A673 (cell line): ENCODE measurements around the gene PTCH2. TPM values are rescaled to one million over a fixed set of nuclear protein-coding genes. Genes with fewer than 3 reads are reported as not detected.

ENCODE experiments used
- BruUV-seq: library from RNA; stranded (reverse); fragments of 400-500 nt; replicated peaks from 2 replicates; lab custom pipeline; 2021; lab: Mats Ljungman, UMichigan
- CTCF ChIA-PET: fragments of 300-600 bp; sonication (Branson Sonifier 250); formaldehyde crosslinking; loops from one replicate; lab custom pipeline; 2022; ENCODE audit warnings: antibody characterized with exemption; lab: Charles Lee
- POLR2A ChIA-PET: fragments of 300-600 bp; sonication (Branson Sonifier 250); formaldehyde crosslinking; loops from one replicate; lab custom pipeline; 2022; ENCODE audit warnings: antibody characterized with exemption; ENCODE audit not compliant: low non-redundant PET; lab: Charles Lee
- DNase-seq: peaks from one replicate; pipeline ENCODE4 v3.0.0-alpha.2; 2015; ENCODE audit warnings: low spot score
- H3K27ac ChIP-seq: fragments of 200-600 bp; sonication (generic); 2 replicates; pipeline ENCODE4 v1.5.1; 2016; ENCODE audit warnings: mixed run types, low read depth, mild to moderate bottlenecking, mixed read lengths, antibody characterized with exemption, low read length; ENCODE audit not compliant: poor library complexity, severe bottlenecking
- H3K27me3 ChIP-seq: fragments of 200-600 bp; sonication (generic); replicated peaks from 2 replicates; pipeline ENCODE4 v1.6.1; 2017; ENCODE audit warnings: mixed run types, low read depth, mild to moderate bottlenecking, mixed read lengths, antibody characterized with exemption, low read length; ENCODE audit not compliant: insufficient read depth, poor library complexity
- H3K36me3 ChIP-seq: fragments of 200-600 bp; sonication (generic); 2 replicates; pipeline ENCODE4 v1.6.1; 2016; ENCODE audit warnings: mixed run types, mild to moderate bottlenecking, mixed read lengths, antibody characterized with exemption, low read length; ENCODE audit not compliant: insufficient read depth, poor library complexity, severe bottlenecking
- H3K4me1 ChIP-seq: fragments of 200-600 bp; sonication (generic); 2 replicates; pipeline ENCODE4 v1.6.1; 2017; ENCODE audit warnings: mixed run types, mild to moderate bottlenecking, mixed read lengths, antibody characterized with exemption, low read length; ENCODE audit not compliant: insufficient read depth, poor library complexity, severe bottlenecking
- H3K4me3 ChIP-seq: fragments of 200-600 bp; sonication (generic); 2 replicates; pipeline ENCODE4 v1.5.1; 2016; ENCODE audit warnings: low read depth, mixed run types, mild to moderate bottlenecking, mixed read lengths, low read length; ENCODE audit not compliant: poor library complexity, severe bottlenecking
- H3K9me3 ChIP-seq: fragments of 200-600 bp; sonication (generic); 2 replicates; pipeline ENCODE4 v1.6.1; 2016; ENCODE audit warnings: mixed run types, low read depth, mild to moderate bottlenecking, mixed read lengths, antibody characterized with exemption, low read length; ENCODE audit not compliant: poor library complexity, severe bottlenecking
- EZH2 ChIP-seq: fragments of 200-600 bp; sonication (generic); IDR thresholded peaks from 2 replicates; pipeline ENCODE4 v1.6.1; 2017; ENCODE audit warnings: borderline replicate concordance, low read depth, mild to moderate bottlenecking, mixed read lengths, antibody characterized with exemption, low read length; ENCODE audit not compliant: poor library complexity, severe bottlenecking
- intact Hi-C: fragments of 100-400 bp; cut with micrococcal nuclease; formaldehyde crosslinking; loops from one replicate; pipeline ENCODE4 v1.10.0; 2022; ENCODE audit not compliant: unreplicated experiment
- total RNA-seq: library from RNA; stranded (reverse); gene quantifications from 2 replicates; pipeline ENCODE4 v1.2.3, GENCODE V29; 2021
- TF ChIP-seq, protein P1 (sequence below): fragments of 300-800, 200-600 bp; sonication (generic); conservative IDR thresholded peaks from 2 replicates; pipeline ENCODE4 v1.5.1; 2017; ENCODE audit warnings: low read depth, mild to moderate bottlenecking, antibody characterized with exemption, low read length, moderate library complexity, mixed read lengths

The PTCH2 gene
- total RNA-seq, 1 experiment from 2014 or later = 2.3 TPM

DNA sequence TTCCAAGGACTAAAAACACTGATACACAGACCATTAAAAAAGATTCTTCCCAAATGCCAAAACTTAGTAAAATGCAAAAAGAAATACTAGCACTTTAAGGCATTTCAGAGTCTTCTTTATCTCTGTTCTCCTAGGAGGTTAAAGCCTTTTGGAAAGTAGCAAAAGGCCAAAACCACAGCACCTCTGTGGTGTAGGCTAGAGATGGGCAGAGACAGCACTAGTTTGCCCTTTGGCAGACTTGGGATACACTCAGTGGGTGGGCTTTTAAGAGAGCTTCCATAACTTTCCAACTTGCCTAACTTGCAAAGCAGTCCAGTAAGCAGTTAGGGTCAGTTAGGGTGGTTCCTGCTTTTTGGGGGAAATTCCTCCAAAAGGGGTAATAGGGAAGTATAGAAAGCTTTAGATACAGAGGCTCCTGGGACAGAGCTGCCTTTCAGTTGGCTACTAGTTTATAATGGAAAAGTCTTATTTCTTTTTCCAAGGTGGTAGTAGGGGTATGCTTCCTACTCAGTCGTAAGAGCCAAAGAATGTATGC is 17.9 kb upstream of the PTCH2 start:
- TF ChIP-seq EZH2 = no peak
- TF ChIP-seq, protein P1, sequence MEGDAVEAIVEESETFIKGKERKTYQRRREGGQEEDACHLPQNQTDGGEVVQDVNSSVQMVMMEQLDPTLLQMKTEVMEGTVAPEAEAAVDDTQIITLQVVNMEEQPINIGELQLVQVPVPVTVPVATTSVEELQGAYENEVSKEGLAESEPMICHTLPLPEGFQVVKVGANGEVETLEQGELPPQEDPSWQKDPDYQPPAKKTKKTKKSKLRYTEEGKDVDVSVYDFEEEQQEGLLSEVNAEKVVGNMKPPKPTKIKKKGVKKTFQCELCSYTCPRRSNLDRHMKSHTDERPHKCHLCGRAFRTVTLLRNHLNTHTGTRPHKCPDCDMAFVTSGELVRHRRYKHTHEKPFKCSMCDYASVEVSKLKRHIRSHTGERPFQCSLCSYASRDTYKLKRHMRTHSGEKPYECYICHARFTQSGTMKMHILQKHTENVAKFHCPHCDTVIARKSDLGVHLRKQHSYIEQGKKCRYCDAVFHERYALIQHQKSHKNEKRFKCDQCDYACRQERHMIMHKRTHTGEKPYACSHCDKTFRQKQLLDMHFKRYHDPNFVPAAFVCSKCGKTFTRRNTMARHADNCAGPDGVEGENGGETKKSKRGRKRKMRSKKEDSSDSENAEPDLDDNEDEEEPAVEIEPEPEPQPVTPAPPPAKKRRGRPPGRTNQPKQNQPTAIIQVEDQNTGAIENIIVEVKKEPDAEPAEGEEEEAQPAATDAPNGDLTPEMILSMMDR = no peak
- peaks cover 2% of the 10 kb centered on the region for H3K36me3 ChIP-seq
- no TSS peak for BruUV-seq
- intact Hi-C loops = no loop called here
- H3K4me1 ChIP-seq = no peaks in the 10 kb centered on the region
- no peak for DNase-seq
- no peaks in the 10 kb centered on the region for H3K9me3 ChIP-seq
- no peak overlapping the region for H3K27ac ChIP-seq
- no peak overlapping the region for H3K4me3 ChIP-seq
- no peaks in the 10 kb centered on the region for H3K27me3 ChIP-seq
- ChIA-PET POLR2A (no interaction called here), CTCF (no interaction called here)

DNA sequence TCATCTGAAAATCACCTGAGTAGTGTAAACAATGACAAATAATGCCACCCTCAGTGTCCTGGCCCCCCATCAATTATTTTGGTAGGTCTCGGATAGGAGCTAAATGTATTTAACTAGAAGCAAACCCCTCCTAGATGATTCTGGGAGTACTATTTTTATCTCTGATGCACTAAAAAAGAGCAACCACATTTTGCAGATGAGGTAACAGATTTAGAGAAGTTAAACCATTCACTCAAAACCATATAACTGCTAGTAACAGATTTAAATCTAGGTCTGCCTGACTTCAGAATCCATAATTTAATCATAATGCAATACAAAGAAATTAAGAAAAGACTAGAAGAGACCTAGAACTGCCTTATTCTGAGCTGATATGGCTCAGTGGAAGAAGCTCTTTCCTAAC is 17.3 kb upstream of the PTCH2 start:
- POLR2A ChIA-PET = no interaction called here
- CTCF ChIA-PET = no interaction called here
- Histone ChIP-seq H3K4me3 (no peak overlapping the region), H3K27me3 (no peaks in the 10 kb centered on the region), H3K4me1 (no peaks in the 10 kb centered on the region), H3K27ac (no peak overlapping the region), H3K9me3 (no peaks in the 10 kb centered on the region), H3K36me3 (peaks cover 2% of the 10 kb centered on the region)
- TF ChIP-seq, protein P1 = no peak
- no peak for TF ChIP-seq EZH2
- intact Hi-C loops = no loop called here
- BruUV-seq = no TSS peak
- DNase-seq = no peak

DNA sequence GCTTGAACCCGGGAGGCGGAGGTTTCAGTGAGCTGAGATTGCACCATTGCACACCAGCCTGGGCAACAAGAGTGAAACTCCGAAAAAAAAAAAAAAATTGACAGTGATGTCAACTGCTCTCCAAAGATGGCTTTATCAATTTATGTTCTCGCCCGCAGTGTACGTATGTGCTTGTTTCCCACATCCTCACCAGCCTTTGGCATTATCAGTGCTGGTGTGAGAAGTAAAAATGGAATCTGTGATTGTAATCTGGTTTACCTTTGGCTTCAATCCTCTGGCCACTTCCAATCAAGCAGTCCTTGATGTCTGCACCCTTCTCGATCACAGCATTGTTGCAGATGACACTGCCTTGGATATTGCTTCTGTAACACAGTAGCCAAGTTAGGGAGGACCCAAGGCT is 14.4 kb upstream of the PTCH2 start:
- no peaks in the 10 kb centered on the region for H3K4me1 ChIP-seq
- TF ChIP-seq, protein P1 = no peak
- TF ChIP-seq EZH2 = no peak
- intact Hi-C loops = no loop called here
- CTCF ChIA-PET = no interaction called here
- POLR2A ChIA-PET = no interaction called here
- no peak overlapping the region for H3K4me3 ChIP-seq
- DNase-seq = no peak
- BruUV-seq = no TSS peak
- H3K9me3 ChIP-seq = no peaks in the 10 kb centered on the region
- no peaks in the 10 kb centered on the region for H3K36me3 ChIP-seq
- no peak overlapping the region for H3K27ac ChIP-seq
- no peaks in the 10 kb centered on the region for H3K27me3 ChIP-seq
